Endometrial microvascular endothelial cells (primary cell): ENCODE measurements around the gene JMJD1C. TPM values are rescaled to one million over a fixed set of nuclear protein-coding genes. Genes with fewer than 3 reads are reported as not detected.
"Not testable (repeated sequence)": the region's sequence is repeated elsewhere in the genome, so short reads cannot be mapped to it uniquely, and the experiment has no call there.

Source experiments
- in situ Hi-C: cut with HindIII; loops from 2 replicates; pipeline ENCODE4 v1.10.0; 2017; ENCODE audit warnings: low sequenced_read_pairs, low pct_unique_long_range_greater_than_20kb; ENCODE audit errors: inconsistent ontology term
- total RNA-seq: library from RNA; depleted of rRNA; stranded (reverse); fragments of >200 nt; gene quantifications from one replicate; pipeline ENCODE4 v1.2.3, GENCODE V29; 2015; ENCODE audit errors: inconsistent ontology term

Gene JMJD1C
- total RNA-seq, 1 donor from 2014 or later = 82.5 TPM

- in situ Hi-C loops = no loop called here
Observed at GRCh38 chr10:63382066-63382465, 83.7 kb downstream of the JMJD1C start.

- in situ Hi-C loops = not testable (repeated sequence)
Observed at GRCh38 chr10:63377305-63377661, 88.5 kb downstream of the JMJD1C start.

GRCh38 chr10:63376560-63377304 is 89.0 kb downstream of the JMJD1C start:
- in situ Hi-C loops = no loop called here

GRCh38 chr10:63375859-63376258 is 89.9 kb downstream of the JMJD1C start:
- in situ Hi-C loops = no loop called here

GRCh38 chr10:63375458-63375857 is 90.3 kb downstream of the JMJD1C start:
- in situ Hi-C loops = no loop called here

GRCh38 chr10:63374991-63375390 is 90.8 kb downstream of the JMJD1C start:
- in situ Hi-C loops = no loop called here

GRCh38 chr10:63373176-63373575 is 92.6 kb downstream of the JMJD1C start:
- in situ Hi-C loops = no loop called here

GRCh38 chr10:63369711-63370110 is 96.1 kb downstream of the JMJD1C start:
- in situ Hi-C loops = no loop called here

- in situ Hi-C loops = no loop called here
Observed at GRCh38 chr10:63368365-63368764, 97.4 kb downstream of the JMJD1C start.

GRCh38 chr10:63366933-63367332 is 98.8 kb downstream of the JMJD1C start:
- in situ Hi-C loops = no loop called here

- in situ Hi-C loops = no loop called here
Observed at GRCh38 chr10:63365976-63366765, 99.6 kb downstream of the JMJD1C start.

GRCh38 chr10:63364918-63365317 is 100.9 kb downstream of the JMJD1C start:
- in situ Hi-C loops = no loop called here

- in situ Hi-C loops = no loop called here
Observed at GRCh38 chr10:63363951-63364350, 101.8 kb downstream of the JMJD1C start.

GRCh38 chr10:63355682-63356081 is 110.1 kb downstream of the JMJD1C start:
- in situ Hi-C loops = no loop called here

GRCh38 chr10:63352976-63353375 is 112.8 kb downstream of the JMJD1C start:
- in situ Hi-C loops = no loop called here

GRCh38 chr10:63348245-63348850 is 117.4 kb downstream of the JMJD1C start:
- in situ Hi-C loops = no loop called here

- in situ Hi-C loops = no loop called here
Observed at GRCh38 chr10:63346015-63346441, 119.7 kb downstream of the JMJD1C start.

GRCh38 chr10:63344269-63344668 is 121.5 kb downstream of the JMJD1C start:
- in situ Hi-C loops = no loop called here

GRCh38 chr10:63343476-63343875 is 122.3 kb downstream of the JMJD1C start:
- in situ Hi-C loops = no loop called here

GRCh38 chr10:63339640-63340039 is 126.1 kb downstream of the JMJD1C start:
- in situ Hi-C loops = not testable (repeated sequence)
